ENCODE results near the gene WDR19.
"Not testable (repeated sequence)": the region's sequence is repeated elsewhere in the genome, so short reads cannot be mapped to it uniquely, and the experiment has no call there.

WDR19 gene

GRCh38 chr4:39232100-39232499 is 49.8 kb downstream of the WDR19 start:
- DNase-seq = no peak

DNA sequence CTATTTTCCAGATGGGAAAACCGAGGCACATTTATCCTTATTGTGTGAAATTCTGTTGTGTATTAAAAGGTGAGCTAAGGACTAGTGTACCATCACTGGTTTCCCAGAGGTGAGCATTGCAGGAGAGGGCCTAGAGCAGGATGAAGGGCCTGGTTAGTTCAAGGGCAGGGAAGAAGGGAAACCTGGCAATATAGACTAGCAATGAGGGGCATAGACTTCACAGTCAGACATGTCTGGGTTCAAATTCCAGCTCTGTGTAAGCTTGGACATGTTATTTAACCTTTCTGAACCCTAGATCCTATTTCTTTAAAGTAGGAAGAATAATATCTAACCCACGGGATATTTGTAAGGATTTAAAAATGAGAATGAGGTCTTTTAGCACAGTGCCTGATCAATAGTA is 50.8 kb downstream of the WDR19 start:
- DNase-seq = no peak

DNA sequence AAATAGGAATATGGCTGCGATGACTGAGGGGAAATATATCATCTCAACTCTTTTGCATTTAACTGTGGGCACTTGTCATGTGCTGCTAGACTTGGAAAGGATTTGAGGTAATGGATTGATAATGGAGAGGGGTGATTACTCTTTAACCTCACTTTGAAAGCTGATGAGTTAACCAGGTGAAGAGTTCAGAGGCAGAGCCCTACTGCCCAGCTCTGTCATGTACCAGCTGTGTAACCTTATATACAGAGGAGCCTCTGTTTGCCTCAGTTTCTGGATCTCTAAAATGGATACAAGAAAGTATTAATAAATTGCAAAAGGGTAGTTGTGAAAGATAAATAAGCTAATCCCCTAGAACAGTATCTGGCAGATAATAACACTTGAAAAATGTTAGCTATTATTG is 51.5 kb downstream of the WDR19 start:
- DNase-seq = no peak

- no peak for DNase-seq
Measured at GRCh38 chr4:39235021-39235420, 52.7 kb downstream of the WDR19 start.

- DNase-seq = no peak
Measured at GRCh38 chr4:39235696-39236095, 53.4 kb downstream of the WDR19 start.

DNA sequence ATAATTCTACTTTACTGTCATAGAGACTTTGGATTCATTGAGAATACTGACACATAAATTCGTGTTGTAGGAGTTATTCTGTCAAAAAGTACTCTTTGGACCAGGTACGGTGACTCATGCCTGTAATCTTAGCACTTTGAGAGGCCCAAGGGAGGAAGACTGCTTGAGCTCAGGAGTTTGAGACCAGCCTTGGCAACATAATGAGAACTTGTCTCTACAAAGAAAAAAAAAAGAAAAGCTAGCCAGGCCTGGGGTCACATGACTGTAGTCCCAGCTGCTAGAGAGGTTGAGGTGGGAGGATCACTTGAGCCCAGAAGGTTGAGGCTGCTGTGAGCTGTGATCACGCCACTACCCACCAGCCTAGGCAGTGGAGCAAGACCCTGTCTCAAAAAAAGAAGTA is 54.9 kb downstream of the WDR19 start:
- peak in 15 of 56 donors; percentile 1 to 49 (median 4) for DNase-seq

GRCh38 chr4:39243462-39243861 is 61.1 kb downstream of the WDR19 start:
- DNase-seq = no peak

DNA sequence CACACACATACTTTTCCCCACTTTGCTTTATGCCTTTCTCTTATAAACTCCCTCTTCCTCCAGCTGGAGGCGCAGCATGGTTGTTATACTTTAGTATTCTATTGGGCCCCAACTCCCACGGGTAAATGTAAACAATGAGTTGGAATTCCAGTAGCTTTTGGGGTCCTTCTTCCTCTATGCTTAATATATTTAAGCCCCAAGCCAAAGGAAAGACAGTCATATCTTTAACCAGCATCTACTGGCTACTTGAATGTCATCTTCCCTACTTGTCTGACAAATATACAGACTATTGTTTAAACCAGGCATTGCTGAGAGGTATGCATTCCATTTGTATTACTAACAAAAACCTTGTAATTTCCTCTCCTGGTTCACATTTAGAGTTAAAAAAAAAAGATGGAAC is 72.9 kb downstream of the WDR19 start:
- no peak for DNase-seq

DNA sequence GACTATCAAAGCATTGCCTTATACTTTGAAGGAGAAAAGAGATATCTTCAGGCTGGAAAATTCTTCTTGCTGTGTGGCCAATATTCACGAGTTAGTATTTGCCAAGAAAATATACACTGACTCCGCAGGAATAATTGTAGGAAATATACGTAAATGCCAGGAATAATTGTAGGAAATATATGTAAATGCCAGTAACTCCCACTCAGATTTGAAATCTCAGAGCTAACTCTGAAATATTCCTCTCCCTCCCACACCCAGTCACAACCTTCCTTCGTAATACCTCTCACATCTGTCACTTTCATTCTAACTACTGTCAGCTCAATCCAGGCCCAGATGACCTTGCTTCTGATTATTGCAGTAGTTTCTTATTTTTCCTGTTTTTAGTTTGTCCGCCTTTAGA is 73.5 kb downstream of the WDR19 start:
- no peak for DNase-seq

- no peak for DNase-seq
Measured at GRCh38 chr4:39256436-39256835, 74.1 kb downstream of the WDR19 start.

- DNase-seq = no peak
Measured at GRCh38 chr4:39259571-39260330, 77.4 kb downstream of the WDR19 start.

DNA sequence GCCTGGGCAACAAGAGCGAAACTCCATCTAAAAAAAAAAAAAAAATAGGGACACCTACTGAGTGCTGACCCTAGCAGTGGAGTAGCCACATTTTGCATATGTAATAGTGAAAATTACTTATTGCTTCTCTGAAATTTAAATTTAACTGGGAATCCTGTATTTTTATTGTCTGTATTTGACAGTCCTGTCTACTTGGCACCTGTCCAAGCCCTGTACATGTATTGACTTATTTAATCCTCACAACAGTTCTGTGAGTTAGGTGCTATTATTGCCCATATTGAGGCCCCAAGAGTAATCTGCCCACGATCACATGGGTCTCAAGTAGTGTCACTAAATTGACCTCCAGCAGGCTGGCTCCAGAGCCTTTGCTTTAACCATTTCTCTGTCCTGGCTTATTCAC is 81.6 kb downstream of the WDR19 start:
- no peak for DNase-seq

GRCh38 chr4:39274503-39274902 is 92.2 kb downstream of the WDR19 start:
- DNase-seq = no peak

DNA sequence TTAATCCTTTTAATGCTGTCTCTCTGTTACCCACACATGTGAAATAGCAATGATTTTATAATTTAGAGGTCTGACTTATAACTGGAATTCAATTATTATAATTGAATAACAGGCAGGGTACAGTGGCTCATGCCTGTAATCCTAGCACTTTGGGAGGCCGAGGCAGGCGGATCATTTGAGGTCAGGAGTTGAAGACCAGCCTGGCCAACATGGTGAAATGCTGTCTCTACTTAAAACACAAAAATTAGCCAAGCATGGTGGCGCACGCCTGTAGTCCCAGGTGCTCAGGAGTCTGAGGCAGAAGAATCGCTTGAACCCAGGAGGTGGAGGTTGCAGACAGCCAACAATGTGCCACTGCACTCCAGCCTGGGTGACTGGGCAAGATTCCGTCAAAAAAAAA is 95.3 kb downstream of the WDR19 start:
- not testable (repeated sequence) for DNase-seq

GRCh38 chr4:39278476-39278875 is 96.1 kb downstream of the WDR19 start:
- DNase-seq = peak in 28 of 56 donors; percentile 2 to 68 (median 22)

DNA sequence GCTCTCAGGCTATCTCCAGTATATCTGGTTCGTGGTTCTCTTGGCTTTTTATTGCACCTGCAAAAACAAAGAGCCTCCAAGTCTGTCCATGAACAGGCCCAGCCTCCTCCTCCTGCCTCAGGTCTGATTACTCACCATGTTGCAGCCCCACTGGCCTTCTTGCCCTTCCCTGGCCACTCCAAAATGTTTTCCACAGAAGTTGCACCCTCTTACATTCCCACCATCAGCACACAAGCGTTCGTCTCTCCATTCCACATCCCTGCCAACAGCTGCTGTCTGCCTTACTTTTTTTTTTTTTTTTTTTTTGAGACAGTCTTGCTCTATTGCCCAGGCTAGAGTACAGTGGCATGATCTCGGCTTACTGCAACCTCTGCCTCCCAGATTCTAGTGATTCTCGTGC is 97.1 kb downstream of the WDR19 start:
- no peak for DNase-seq

DNA sequence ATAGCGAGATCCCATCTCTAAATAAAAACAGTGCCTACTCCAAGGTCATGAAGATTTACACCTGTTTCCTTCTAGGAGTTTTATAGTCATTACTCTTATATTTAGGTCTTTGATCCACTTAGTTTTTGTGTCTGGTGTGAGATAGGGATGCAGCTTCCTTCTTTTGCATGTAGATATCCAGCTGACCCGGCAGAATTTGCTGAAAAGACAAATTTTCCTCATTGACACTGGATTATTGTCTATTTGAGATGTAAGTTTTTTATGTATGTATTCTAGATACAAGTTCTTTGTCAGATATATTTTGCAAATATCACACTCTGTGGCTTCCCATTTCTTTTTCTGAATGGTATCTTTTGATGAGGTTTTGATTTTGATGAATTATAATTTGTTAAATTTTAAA is 98.4 kb downstream of the WDR19 start:
- DNase-seq = no peak

DNA sequence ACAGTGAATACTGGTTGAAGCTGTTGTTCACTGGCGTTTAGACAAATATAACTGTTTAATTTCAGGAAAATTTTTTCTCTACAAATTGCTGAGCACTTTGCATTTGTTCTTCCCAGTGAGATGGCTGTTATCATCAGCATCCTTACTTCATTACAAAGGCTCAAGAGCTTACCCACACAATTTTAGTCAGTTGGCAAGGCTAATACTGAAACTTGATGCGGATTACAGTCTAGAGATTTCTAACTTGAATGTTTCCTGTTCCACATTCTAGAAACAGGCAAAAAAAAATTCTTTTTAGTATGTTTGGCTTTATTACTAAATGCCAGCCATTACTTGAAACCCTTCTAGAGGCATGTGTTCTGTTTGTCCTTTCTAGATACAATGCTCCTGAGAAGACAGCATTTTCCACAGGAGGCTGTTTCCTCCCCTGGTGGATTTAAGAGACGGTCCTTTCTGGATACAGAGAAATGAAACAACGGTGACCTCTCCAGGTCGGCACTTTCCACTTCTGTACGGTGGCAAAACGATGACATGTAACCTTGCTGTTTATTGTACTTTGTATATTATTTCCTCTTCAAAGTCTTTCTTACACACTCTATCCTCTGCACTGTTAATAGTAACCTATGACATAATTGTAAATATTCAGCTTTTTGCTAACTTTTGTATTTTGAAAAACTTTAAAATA is 102.9 kb downstream of the WDR19 start:
- DNase-seq = no peak

DNA sequence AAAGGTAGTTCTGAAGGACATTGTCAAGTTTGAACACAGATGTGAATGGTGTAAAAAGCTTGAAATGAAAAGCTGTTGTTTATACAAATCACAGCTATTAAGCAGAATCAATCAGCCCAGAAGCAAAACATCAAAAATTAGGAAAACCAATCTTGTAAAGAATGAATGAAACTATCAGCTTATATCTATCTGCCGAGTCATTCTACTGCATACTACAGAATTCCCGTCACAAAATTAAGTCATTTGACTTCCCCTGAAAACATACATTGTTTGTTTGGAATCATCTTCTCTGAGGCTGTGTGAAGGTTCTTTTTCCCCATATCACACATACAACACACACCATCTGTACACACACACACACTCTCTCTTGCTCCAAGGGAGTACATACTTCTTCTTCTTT is 103.5 kb downstream of the WDR19 start:
- no peak for DNase-seq

GRCh38 chr4:39286263-39286662 is 103.9 kb downstream of the WDR19 start:
- DNase-seq = no peak

GRCh38 chr4:39287223-39287622 is 104.9 kb downstream of the WDR19 start:
- no peak for DNase-seq

DNA sequence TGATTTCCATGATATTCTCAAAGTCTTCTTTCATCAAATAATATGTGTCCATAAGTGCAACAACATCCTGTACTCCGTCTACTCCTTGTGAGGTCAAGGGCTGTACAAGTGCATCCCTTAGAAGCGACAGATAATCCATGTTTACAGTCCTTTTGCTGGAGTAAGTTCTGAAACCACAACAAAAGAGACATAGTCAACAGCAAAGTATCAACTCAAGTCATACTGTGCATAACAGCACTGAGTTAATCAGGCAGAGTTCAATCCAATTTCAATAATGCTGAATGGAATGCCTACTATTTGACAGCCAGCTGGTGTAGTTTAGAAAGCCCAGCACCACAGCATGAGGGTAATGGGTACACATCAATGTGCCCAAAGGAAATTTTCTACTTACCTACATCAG is 109.4 kb downstream of the WDR19 start:
- DNase-seq = no peak

GRCh38 chr4:39292433-39292832 is 110.1 kb downstream of the WDR19 start:
- not testable (repeated sequence) for DNase-seq

Measured in nucleus accumbens (tissue), 56 donors.